SIG-M5 treated with dmso at 0.1 percent for 504 hours (cell line): ENCODE data around the gene HDAC6.
A peak's percentile ranks its signal among the peaks of the same experiment; 100 is the strongest.

Experiments
- DNase-seq: peaks from one replicate; lab custom pipeline; 2025; ENCODE audit not compliant: unreplicated experiment; lab: John Stamatoyannopoulos, UW

HDAC6 gene

GRCh38 chrX:48801280-48802088, at the start of gene HDAC6:
TSS of gene HDAC6 (plus strand) at chrX:48802067. CDS start at chrX:48802693, 626 bp downstream.
- peak; percentile 94 for DNase-seq

GRCh38 chrX:48752498-48752897, 49.4 kb upstream of the HDAC6 start:
- no peak for DNase-seq

- no peak for DNase-seq
Observed at GRCh38 chrX:48753708-48754228, 48.1 kb upstream of the HDAC6 start.

- DNase-seq = no peak
Observed at GRCh38 chrX:48754238-48754637, 47.6 kb upstream of the HDAC6 start.

GRCh38 chrX:48761674-48762471, 40.0 kb upstream of the HDAC6 start, which contains the start of gene GLOD5:
TSS of gene GLOD5 (plus strand) at chrX:48761747. CDS start at chrX:48761791, 44 bp downstream.
- DNase-seq = peak; percentile 28

GRCh38 chrX:48769230-48769629, 32.6 kb upstream of the HDAC6 start:
- no peak for DNase-seq

- DNase-seq = no peak
Observed at GRCh38 chrX:48770296-48770695, 31.6 kb upstream of the HDAC6 start.

- DNase-seq = no peak
Observed at GRCh38 chrX:48772602-48773001, 29.3 kb upstream of the HDAC6 start.

- no peak for DNase-seq
Observed at GRCh38 chrX:48776818-48777439, 24.9 kb upstream of the HDAC6 start.

- no peak for DNase-seq
Observed at GRCh38 chrX:48779399-48779798, 22.5 kb upstream of the HDAC6 start.

GRCh38 chrX:48781705-48782104, 20.2 kb upstream of the HDAC6 start:
- no peak for DNase-seq

GRCh38 chrX:48782216-48782615, 19.7 kb upstream of the HDAC6 start:
- DNase-seq = no peak

- no peak for DNase-seq
Observed at GRCh38 chrX:48782795-48783194, 19.1 kb upstream of the HDAC6 start.

GRCh38 chrX:48784726-48785125, 17.1 kb upstream of the HDAC6 start:
- DNase-seq = no peak

GRCh38 chrX:48785186-48785539, 16.7 kb upstream of the HDAC6 start:
- DNase-seq = no peak

- DNase-seq = no peak
Observed at GRCh38 chrX:48785540-48786214, 16.2 kb upstream of the HDAC6 start.

- DNase-seq = no peak
Observed at GRCh38 chrX:48786341-48786800, 15.5 kb upstream of the HDAC6 start, which contains the start of gene GATA1. TSS of gene GATA1 (plus strand) at chrX:48786590. CDS start at chrX:48791110, 4,520 bp downstream.

- DNase-seq = no peak
Observed at GRCh38 chrX:48786825-48787504, 14.9 kb upstream of the HDAC6 start.

- no peak for DNase-seq
Observed at GRCh38 chrX:48787505-48788443, 14.1 kb upstream of the HDAC6 start.
